Measurements from ENCODE around the gene ANKRD31. TPM values are rescaled to one million over a fixed set of nuclear protein-coding genes. Genes with fewer than 3 reads are reported as not detected.

ANKRD31 gene
- polyA plus RNA-seq, 2 of the 4 experiments (the other 2 are of a cell fraction) = 0.15 to 0.49 TPM

GRCh38 chr5:75199071-75199470, 37.6 kb downstream of the ANKRD31 start:
- H3K27ac ChIP-seq = no peak overlapping the region
- no peak overlapping the region for H3K4me3 ChIP-seq
- ChIA-PET CTCF (no interaction called here), POLR2A (no interaction called here)
- ATAC-seq = no peak
- 91% methylated on average over 2 of the region's 2 CpGs for whole genome bisulfite sequencing (ENCODE audit: missing lambda C conversion rate)
- FAIRE-seq = no peak
- H3K4me1 ChIP-seq = no peaks in the 10 kb centered on the region
- TF ChIP-seq CEBPB (IDR thresholded peaks at IDR 0.05) (no peak), TP53 (CRISPR knock-in tag; IDR thresholded peaks at IDR 0.05) (no peak), CBX2 (IDR thresholded peaks at IDR 0.05; ENCODE audit: borderline replicate concordance, low read depth) (no peak), EHMT2 (IDR thresholded peaks at IDR 0.05; ENCODE audit: low read depth) (no peak), CHD2 (IDR thresholded peaks at IDR 0.05; ENCODE audit: low read length, partially characterized antibody) (no peak), FOSL2 (IDR thresholded peaks at IDR 0.05) (no peak), FOSL2 (CRISPR knock-in tag; IDR thresholded peaks at IDR 0.05) (no peak), RCOR1 (IDR thresholded peaks at IDR 0.05; ENCODE audit: low read depth, low read length) (no peak), HDAC2 (IDR thresholded peaks at IDR 0.05) (no peak), ZNF302 (CRISPR knock-in tag; IDR thresholded peaks at IDR 0.05) (no peak), MAZ (IDR thresholded peaks at IDR 0.05; ENCODE audit: borderline replicate concordance, low read depth, low read length) (no peak), HOXB13 (CRISPR knock-in tag; IDR thresholded peaks at IDR 0.05; ENCODE audit: low read depth) (no peak)
- TF ChIP-seq, protein P1, sequence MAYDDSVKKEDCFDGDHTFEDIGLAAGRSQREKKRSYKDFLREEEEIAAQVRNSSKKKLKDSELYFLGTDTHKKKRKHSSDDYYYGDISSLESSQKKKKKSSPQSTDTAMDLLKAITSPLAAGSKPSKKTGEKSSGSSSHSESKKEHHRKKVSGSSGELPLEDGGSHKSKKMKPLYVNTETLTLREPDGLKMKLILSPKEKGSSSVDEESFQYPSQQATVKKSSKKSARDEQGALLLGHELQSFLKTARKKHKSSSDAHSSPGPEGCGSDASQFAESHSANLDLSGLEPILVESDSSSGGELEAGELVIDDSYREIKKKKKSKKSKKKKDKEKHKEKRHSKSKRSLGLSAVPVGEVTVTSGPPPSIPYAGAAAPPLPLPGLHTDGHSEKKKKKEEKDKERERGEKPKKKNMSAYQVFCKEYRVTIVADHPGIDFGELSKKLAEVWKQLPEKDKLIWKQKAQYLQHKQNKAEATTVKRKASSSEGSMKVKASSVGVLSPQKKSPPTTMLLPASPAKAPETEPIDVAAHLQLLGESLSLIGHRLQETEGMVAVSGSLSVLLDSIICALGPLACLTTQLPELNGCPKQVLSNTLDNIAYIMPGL (CRISPR knock-in tag; IDR thresholded peaks at IDR 0.05; ENCODE audit: borderline replicate concordance) = no peak
- TF ChIP-seq, protein P2, sequence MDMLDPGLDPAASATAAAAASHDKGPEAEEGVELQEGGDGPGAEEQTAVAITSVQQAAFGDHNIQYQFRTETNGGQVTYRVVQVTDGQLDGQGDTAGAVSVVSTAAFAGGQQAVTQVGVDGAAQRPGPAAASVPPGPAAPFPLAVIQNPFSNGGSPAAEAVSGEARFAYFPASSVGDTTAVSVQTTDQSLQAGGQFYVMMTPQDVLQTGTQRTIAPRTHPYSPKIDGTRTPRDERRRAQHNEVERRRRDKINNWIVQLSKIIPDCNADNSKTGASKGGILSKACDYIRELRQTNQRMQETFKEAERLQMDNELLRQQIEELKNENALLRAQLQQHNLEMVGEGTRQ (IDR thresholded peaks at IDR 0.05) = no peak
- TF ChIP-seq, protein P3, sequence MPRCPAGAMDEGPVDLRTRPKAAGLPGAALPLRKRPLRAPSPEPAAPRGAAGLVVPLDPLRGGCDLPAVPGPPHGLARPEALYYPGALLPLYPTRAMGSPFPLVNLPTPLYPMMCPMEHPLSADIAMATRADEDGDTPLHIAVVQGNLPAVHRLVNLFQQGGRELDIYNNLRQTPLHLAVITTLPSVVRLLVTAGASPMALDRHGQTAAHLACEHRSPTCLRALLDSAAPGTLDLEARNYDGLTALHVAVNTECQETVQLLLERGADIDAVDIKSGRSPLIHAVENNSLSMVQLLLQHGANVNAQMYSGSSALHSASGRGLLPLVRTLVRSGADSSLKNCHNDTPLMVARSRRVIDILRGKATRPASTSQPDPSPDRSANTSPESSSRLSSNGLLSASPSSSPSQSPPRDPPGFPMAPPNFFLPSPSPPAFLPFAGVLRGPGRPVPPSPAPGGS (IDR thresholded peaks at IDR 0.05) = no peak
- TF ChIP-seq, protein P4, sequence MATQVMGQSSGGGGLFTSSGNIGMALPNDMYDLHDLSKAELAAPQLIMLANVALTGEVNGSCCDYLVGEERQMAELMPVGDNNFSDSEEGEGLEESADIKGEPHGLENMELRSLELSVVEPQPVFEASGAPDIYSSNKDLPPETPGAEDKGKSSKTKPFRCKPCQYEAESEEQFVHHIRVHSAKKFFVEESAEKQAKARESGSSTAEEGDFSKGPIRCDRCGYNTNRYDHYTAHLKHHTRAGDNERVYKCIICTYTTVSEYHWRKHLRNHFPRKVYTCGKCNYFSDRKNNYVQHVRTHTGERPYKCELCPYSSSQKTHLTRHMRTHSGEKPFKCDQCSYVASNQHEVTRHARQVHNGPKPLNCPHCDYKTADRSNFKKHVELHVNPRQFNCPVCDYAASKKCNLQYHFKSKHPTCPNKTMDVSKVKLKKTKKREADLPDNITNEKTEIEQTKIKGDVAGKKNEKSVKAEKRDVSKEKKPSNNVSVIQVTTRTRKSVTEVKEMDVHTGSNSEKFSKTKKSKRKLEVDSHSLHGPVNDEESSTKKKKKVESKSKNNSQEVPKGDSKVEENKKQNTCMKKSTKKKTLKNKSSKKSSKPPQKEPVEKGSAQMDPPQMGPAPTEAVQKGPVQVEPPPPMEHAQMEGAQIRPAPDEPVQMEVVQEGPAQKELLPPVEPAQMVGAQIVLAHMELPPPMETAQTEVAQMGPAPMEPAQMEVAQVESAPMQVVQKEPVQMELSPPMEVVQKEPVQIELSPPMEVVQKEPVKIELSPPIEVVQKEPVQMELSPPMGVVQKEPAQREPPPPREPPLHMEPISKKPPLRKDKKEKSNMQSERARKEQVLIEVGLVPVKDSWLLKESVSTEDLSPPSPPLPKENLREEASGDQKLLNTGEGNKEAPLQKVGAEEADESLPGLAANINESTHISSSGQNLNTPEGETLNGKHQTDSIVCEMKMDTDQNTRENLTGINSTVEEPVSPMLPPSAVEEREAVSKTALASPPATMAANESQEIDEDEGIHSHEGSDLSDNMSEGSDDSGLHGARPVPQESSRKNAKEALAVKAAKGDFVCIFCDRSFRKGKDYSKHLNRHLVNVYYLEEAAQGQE (IDR thresholded peaks at IDR 0.05) = no peak
- TF ChIP-seq, protein P5, sequence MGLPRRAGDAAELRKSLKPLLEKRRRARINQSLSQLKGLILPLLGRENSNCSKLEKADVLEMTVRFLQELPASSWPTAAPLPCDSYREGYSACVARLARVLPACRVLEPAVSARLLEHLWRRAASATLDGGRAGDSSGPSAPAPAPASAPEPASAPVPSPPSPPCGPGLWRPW (IDR thresholded peaks at IDR 0.05) = no peak
- H3K9me3 ChIP-seq = no peaks in the 10 kb centered on the region
- no peak overlapping the region for H3K4me2 ChIP-seq
- no peak for DNase-seq (ENCODE audit: low read depth in 1 of 2, low spot score in 1 of 2)

DNA sequence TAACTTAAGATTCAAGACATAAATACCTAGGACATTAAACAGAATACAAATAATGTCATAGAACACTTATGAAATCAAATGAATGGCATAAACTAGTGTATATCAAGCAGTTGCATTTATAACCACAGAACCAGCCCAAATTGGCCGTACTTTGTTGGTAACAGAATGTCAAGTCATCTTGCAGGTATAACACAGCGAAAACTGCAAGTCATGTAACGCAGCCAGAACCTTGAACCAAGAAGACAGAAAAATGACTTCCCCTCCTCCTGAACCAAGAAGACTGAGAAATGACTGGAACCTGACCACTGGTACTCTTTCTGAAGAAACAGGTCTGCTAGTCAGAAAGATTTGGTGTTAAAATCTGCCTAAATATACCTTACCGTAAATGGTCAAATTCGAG, 38.9 kb downstream of the ANKRD31 start:
- DNase-seq (ENCODE audit: low read depth in 1 of 2, low spot score in 1 of 2) (no peak), FAIRE-seq (no peak), ATAC-seq (no peak)
- ChIA-PET POLR2A (no interaction called here), CTCF (no interaction called here)
- Histone ChIP-seq H3K27ac (no peak overlapping the region), H3K4me1 (no peaks in the 10 kb centered on the region), H3K9me3 (no peaks in the 10 kb centered on the region), H3K4me2 (no peak overlapping the region), H3K4me3 (no peak overlapping the region)
- 76% methylated on average over 5 of the region's 5 CpGs for WGBS (ENCODE audit: missing lambda C conversion rate)
- TF ChIP-seq NFE2L2 (conservative IDR thresholded peaks at IDR 0.05; ENCODE audit: low read length) (peak; percentile 88), MAFK (IDR thresholded peaks at IDR 0.05; ENCODE audit: partially characterized antibody) (peak; percentile 36), RAD21 (conservative IDR thresholded peaks at IDR 0.05 in 1 of 2, IDR thresholded peaks at IDR 0.05 in 1 of 2) (no peak)
